CD4-positive, alpha-beta T cell treated with Interleukin-6 for 4 hours (primary cell): ENCODE measurements around the gene OR5AU1.

ENCODE experiments used
- DNase-seq: peaks from one replicate; pipeline ENCODE4 v3.0.0-alpha.2; 2020; ENCODE audit warnings: mixed read lengths

OR5AU1 gene

DNA sequence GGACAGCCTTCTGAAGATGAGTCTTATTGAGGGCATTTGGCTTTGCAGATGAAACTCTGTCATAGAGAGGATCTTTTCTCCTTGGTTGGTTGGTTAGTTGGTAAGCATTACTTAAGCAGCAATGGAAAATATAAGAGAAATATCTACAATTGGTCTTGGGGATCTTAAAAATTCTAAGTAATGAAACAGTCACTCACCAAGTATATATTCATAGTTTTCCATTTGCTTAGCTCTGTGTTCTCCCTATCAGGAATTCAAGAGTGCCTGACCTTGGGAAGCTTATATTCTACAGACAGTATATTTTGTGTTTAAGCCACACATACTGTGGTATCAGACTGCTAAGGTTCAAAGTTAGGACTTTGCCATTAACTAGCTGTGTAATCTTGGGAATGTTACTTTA lies at the start of gene OR5AU1:
Gene OR5AU1 (minus strand): TSS at position 101 of the 400 bp plus-strand sequence. CDS start 191 bp downstream, outside the sequence.
- DNase-seq = no peak

GRCh38 chr14:21205026-21205677 lies 49.3 kb upstream of the OR5AU1 start:
- no peak for DNase-seq

- DNase-seq = no peak
These were observed 48.5 kb upstream of the OR5AU1 start for GRCh38 chr14:21204167-21205025.

DNA sequence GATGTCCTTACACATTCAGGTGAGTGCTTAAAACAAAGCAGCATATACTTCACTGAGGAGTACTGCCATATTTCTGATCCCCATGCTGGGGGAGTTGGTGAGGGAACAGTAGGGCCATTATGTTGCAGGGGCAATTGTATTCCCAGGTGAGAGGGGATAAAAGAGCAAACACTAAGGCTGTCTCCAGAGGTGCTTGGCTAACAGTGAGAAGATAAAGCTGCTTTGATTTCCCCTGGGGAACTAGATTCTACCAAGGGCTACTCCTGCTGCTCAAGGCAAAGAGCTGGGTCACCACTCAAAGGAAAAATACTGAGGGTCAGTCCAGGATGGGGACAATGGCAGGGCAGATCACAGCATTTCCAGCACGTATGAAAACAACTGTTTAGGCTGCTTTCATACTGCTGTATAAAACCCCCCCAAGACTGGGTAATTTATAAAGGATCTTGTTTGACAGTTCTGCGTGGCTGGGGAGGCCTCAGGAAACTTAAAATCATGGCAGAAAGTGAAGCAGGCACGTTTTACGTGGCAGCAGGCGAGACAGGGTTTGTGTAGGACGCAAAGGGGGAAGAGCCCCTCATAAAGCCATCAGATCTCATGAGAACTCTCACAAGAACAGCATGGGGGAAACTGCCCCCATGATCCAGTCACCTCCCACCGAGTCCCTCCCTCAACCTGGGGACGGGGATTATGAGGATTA lies 47.8 kb upstream of the OR5AU1 start:
- DNase-seq = no peak

GRCh38 chr14:21202463-21203358 lies 46.8 kb upstream of the OR5AU1 start:
- no peak for DNase-seq

DNA sequence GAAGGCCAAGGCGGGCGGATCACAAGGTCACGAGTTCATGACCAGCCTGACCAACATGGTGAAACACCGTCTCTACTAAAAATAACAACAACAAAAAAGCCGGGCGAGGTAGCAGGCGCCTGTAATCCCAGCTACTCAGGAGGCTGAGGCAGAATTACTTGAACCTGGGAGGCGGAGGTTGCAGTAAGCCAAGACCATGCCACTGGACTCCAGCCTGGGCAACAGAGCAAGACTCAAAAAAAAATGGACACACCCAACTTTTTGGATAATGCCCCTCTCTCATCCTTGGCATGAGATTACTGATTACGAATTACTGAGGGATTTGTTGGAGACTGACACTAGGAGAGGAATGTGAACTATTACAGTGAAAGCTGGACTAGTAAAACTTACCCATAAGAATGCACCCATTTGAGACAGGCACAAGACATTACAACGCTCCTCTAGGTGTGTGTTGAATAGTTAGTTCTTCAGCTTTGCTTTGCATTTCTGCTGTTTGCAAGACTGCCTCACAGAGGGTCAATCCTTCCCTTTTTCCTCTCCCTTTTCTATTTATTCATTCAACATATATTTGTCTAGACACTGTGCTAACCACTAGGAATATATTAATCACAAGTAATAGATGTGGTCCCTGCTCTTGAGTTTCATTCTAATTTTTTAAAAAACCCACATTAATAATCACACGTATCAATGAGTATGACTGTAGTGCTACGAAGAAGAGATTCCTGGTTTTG lies 46.0 kb upstream of the OR5AU1 start:
- DNase-seq = no peak

DNA sequence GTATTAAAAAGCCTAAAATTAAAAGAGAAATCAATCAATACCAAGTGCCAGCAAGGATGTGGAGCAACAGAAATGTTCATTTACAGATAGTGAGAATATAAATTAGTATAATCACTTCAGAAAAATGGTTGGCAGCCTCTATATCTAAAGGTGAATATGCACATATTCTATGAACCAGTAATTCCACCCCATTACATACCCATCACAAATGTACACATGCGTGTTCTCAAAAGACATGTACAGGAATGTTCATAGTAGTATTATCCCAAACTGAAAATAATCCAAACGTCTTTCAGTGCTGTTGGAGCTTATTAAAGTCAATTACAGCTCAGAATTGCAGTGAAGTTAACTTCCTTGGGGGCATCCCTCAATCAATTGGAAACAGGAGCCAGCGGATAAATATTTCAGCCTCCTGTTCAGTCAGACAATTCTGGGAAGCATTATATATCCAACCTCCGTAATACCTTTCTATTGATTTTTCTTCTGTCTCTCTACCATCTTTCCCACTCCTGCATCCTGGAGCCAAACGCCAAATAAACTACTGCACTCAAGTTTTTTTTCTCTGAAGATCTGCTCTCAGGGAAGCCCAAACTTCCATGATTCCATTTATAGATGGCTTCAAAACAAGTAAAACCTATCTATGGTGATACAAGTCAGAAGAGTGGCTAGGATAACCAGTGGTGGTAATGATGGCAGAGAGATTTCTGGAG lies 45.0 kb upstream of the OR5AU1 start:
- DNase-seq = no peak

DNA sequence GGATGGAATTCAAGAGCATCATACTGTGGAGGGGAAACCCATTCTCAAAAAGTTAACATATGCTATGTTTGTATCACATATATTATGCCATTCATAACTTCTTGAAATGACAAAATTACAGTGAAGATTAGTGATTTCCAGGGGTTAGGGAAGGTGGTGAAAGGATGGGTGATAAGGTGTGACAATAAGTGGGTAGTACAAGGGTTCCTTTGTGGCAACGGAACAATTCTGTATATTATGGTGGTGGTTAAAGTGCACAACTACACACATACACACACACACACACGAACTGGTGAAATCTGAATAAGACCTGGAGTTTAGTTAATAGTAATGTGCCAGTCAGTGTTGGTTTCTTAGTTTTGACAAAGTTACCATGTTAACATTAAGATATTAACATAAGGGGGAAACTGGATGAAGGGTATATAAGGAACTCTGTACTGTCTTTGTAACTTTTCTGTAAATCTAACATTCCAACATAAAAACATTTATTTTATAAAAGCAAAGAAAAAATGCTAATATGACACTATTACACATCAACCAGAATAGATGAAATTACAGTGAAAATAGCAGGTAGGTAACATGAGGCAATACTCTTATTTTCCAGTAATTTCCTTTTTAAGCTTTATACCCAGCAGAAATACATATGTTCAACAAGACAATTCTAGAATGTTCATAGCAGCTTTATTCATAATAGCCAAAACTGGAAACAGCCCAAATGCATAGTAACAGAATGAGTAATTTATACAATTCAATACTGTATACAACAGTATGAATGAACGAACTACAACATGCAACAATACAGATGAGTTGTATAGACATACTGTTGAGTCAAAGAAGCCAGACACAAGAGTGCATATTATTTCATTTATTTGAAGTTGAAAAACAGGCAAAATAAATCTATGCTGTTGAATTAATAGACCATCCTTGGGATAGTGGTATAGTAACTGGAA lies 44.0 kb upstream of the OR5AU1 start:
- DNase-seq = no peak

- DNase-seq = no peak
These were observed 41.7 kb upstream of the OR5AU1 start for GRCh38 chr14:21197418-21198205.

- no peak for DNase-seq
These were observed 38.7 kb upstream of the OR5AU1 start for GRCh38 chr14:21194597-21194996.

DNA sequence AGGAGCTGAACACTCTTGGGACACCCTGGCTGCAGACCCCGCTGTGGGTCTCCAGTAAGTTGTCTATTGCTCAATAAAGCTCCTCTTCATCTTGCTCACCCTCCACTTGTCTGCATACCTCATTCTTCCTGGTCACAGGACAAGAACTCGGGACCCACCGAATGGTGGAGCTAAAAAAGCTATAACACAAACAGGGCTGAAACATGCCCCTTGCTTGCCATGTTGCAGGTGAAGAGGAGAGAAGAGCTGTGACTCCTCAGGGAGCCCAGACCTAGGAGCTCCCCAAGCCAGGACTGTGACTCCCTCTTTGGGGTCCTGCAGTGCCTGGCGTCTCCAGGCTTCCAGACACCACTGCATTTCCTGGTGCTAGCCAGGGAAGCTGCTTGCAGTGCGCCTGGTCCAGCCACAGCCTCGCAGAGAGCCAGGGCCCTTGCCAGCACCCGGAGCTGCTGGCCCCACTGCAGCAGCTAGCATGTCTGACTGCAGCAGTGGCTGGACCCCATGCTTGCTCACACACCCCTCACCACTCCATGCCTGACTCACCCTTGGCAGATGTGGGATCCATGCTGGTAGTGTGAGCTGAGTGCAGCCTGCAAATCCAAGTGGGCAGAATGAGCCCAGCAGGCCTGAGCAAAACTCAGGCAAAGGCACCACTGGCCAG lies 37.1 kb upstream of the OR5AU1 start:
- no peak for DNase-seq

DNA sequence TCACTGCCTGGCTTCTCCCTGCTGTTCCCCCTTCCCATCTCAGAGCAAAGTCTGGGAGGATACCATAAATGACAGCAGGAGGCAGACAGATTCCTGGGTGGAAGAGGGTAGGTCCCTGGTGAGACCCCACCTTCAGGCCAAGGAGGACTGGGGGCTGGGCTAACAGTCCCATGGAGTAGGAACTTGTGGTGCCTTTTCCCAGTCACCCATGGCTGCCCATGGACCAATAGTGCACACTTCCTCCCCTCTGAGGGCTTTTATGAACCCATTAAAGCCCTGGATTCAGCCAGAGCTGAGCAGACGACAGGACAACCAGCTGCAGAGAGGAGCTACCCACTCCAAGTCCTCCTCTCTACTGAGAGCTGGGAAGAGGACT lies 36.6 kb upstream of the OR5AU1 start:
- no peak for DNase-seq

DNA sequence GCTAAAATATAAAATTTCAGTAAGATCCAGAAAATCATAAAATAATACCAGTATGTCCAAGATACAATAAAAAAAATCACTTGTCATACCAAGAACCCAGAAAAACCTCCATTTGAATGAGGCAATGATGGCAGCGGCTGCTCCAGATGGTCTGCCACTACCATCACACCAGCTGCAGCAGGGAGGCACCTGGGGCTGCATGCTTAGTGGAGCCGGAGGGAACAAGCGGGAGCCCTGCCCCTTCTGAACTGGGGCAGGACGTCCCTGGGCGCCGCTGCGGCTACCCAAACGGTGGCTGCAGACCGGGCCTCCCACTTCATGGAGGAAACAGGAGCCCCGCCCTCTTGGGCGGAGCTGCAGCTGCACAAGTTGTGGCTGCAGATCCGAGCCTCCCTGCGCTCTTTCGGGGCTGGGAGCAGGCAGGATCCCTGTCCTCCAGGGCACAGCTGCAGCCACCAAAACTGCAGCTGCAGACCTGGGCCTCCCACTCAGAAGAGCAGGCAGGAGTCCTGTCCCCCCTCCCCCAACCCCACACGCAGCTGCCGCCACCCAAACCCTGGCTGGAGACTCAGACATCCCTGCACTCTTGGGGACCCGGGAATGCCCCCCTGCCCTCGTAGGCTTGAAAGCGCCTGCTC lies 36.1 kb upstream of the OR5AU1 start:
- DNase-seq = peak; percentile 87

DNA sequence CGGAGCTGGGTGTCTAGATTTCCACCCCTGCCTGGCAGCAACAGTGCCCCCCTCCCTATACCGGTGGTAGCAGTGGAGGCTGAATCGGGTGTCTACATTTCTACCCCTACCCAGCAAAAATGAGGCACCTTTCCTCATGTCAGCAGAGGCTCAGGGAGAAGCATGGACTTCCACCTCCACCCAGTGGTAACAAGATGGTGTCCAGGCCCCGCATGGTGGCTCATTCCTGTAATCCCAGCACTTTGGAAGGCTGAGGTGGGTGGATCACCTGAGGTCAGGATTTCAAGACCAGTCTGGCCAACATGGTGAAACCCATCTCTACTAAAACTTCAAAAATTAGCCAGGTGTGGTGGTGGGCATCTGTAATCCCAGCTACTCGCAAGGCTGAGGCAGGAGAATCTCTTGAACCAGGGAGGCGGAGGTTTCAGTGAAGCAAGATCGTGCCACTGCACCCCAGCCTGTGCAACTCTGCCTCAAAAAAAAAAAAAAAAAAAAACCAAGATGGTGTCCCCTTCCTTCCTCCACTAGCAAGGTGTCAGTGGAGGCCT lies 35.5 kb upstream of the OR5AU1 start:
- DNase-seq = no peak

GRCh38 chr14:21185491-21185890 lies 29.6 kb upstream of the OR5AU1 start:
- DNase-seq = no peak

DNA sequence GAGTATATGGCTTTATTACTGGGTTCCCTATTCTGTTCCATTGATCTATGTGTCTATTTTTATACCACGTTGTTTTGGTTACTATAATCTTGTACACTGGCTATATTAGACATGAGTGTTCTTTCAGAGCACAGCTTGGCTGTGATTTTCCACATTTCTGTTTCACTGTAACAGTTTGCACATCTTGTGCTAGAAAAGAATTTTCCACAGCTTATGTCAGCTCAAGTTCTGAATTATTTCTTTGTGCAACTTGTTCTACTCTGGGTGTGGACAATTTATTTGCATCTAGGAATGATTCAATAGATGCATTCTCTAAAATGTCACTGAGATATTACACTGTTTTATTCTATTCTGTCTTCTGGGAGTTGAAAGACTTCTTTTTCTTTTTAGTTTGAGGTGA lies 28.4 kb upstream of the OR5AU1 start:
- DNase-seq = no peak

GRCh38 chr14:21182166-21182565 lies 26.3 kb upstream of the OR5AU1 start:
- DNase-seq = no peak

- DNase-seq = no peak
These were observed 15.3 kb upstream of the OR5AU1 start for GRCh38 chr14:21171128-21171527.
